ENCODE measurements around the gene CDK14.
A peak's percentile ranks its signal among the peaks of the same experiment; 100 is the strongest.

Gene CDK14

DNA sequence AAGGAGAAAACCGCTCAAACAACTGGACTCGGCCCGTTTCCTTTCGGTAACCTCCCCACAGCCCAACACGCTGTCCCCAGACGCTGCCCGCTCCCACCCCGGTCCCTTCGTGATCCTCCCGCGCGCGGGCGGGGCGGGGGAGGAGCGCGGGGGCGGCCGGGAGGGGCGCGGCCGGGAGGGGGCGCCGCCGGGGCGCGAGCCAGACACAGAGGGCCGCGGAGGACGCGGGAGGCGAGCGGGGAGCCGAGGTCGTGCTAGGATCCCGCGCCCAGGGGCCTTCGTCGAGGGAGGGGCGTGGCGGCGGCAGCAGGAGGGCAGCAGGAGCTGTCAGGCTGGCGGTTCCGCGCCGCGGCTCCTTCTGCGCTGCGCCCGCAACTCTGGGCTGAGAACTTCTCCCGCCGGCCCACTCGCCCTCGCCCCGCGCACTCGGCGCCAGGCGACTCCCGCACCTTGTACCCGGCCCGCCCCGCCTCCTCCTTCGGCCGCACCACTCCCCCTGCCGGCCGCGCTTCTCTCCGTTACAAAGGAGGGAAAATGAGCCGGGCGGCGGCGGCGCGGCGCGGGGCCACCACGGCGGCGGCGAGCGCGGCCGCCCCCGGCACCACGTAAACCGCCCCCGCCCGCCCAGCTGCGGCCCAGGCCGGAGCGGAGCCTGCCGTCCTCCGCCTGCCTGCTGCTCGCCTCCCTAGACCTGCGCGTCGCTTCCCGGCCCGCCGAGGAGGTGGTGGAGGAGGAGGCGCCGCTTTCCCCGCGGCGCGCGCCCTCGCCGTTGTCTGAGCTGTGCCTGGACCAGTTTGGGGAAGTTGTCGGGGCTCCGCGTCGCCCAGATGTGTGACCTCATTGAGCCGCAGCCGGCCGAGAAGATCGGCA is at the start of gene CDK14:
Gene CDK14, plus strand, starts transcription at position 521 of the 870 bp plus-strand sequence. Its CDS starts 307 bp downstream, at position 828.
- DNase-seq: peak; percentile 63 to 65

DNA sequence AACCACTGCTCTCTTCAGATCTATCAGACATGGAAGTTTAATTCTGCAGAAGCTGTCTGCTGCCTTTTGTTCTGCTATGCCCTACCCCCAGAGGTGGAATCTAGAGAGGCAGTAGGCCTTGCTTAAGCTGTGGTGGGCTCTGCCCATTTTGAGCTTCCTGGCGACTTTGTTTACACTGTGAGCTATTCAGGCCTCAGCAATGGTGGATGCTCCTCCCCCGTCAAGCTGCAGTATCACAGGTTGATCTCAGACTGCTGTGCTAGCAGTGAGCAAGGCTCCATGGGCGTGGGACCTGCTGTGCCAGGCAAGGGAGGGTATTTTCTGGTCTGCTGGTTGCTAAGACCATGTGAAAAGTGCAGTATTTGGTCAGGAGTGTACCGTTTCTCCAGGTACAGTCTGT is 45.1 kb upstream of the CDK14 start:
- no peak for DNase-seq

DNA sequence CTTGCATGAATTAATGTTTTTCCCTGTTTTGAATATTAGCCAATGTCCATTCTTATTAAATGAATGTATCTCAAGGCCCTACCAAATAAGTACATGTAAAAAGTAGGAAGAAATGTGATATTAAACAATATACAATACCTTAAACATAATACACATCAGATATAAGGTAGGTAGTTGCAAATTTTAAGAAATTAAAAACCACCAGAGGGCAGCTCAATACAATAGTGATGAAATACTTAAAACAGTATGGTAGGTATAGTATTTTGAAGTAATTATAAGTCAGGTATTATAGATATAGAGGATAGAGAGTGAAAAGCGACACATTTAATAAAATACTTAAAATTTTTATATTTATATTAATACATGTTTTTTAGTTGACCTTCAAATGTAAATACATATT is 43.6 kb upstream of the CDK14 start:
- DNase-seq: no peak

DNA sequence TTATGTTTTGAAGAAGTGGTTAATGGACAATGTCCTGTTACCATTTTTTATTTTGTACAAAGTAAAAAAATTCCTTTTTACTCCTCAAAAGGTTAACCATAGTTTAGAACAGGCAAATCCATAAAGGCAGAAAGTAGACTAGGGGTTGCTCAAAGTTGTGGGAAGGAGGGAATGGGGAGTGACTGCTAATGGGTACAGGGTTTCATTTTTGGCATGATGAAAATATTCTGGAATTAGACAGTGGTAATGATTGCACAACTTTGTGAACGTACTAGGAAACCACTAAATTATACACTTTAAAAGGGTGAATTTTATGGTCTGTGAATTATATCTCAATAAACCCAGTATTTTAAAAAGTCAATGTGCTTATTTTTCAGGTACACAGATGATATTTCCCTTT is 35.4 kb upstream of the CDK14 start:
- DNase-seq: no peak

DNA sequence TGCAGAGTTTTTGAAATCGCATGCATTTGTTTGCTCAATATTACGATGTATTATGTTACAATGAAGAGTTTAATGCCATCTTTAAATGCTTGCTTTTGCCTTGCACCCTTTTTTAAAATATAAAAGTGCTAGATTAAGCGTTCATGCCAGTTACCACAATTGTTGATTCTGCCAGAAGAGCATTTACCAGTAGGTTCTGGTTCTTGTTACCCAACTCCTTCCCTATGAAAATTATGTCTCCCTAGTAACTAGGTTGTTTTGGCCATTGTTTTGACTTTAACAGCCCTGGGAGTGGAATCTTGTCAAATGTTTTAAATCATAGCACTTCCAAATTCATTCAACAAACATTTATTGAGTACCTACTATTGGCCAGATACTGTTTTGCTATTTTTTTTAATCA is 32.8 kb upstream of the CDK14 start:
- DNase-seq: no peak

DNA sequence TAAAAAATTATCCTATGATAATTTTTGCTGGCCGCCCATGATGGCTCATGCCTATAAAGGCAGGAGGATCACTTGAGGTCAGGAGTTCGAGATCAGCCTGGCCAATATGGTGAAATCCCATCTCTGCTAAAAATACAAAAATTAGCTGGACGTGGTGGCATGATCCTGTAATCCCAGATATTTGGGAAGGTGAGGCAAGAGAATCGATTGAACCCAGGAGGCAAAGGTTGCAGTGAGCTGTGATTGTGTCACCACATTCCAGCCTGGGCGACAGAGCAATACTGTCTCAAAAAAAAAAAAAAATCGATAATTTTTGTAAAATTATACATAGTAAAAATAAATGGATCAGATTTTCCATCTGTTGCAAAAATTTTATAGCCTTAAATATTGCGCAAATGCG is 31.7 kb upstream of the CDK14 start:
- no peak for DNase-seq

DNA sequence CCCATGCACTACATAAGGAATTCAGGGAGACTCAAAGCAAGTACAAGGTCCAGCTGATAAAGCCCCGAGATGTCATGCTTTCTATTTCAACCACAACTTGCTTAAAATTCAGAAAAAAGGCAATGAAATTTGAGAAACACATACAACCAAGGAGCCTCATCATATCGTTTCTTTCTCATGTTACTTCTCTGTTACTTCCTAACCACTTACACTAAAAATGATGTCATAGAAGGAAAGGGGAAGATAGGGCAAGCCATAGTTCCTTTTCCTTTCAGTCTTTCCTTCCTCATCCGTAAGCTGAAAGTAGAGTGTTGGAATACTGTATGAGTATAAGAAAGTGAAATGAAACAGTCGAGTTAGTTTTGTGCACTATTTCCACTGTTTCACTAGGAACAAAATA is 27.9 kb upstream of the CDK14 start:
- DNase-seq: no peak

DNA sequence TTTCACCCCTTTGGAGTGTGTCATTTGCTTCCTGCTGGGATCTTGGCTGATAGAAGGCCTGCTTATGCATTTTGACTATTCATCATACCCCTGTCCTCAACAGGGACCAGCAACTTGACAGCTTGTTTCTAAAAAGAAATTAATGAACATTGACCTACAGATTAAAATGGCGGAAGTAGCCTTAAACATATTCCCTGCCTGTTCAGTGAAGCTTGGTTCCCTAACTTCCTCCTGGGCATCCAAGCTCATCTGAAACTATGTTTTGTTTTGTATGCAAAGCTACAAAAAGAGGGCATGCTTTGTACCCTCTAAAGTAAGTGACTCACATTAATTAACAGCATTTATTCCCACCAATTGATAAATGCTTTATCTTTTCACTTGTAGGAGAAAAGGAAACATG is 26.8 kb upstream of the CDK14 start:
- no peak for DNase-seq

DNA sequence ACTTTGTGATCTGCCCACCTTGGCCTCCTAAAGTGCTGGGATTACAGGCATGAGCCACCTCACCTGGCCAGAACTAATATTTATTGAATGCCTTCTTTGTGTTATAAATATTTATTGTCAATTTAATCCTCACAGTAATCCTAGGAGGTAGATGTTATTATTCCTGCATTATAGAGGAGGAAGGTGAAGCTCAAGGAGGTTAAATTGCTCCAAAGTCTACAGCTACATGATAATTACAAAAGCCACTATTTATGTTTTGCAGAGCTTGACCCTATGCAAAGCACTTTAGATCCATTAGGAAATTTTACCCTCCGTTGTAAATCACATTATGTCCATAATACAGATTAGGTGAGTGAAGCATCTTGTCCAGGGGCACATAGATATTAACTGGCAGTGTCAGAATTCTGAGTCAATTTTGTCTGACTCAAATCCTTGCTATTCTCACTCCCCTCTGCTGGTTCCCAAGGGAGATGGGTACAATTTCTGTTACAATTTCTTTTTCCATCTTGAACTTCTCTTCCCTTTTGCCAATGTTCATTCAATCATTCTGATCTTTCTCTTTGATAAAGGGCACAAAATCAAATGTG is 25.7 kb upstream of the CDK14 start:
- DNase-seq: no peak

DNA sequence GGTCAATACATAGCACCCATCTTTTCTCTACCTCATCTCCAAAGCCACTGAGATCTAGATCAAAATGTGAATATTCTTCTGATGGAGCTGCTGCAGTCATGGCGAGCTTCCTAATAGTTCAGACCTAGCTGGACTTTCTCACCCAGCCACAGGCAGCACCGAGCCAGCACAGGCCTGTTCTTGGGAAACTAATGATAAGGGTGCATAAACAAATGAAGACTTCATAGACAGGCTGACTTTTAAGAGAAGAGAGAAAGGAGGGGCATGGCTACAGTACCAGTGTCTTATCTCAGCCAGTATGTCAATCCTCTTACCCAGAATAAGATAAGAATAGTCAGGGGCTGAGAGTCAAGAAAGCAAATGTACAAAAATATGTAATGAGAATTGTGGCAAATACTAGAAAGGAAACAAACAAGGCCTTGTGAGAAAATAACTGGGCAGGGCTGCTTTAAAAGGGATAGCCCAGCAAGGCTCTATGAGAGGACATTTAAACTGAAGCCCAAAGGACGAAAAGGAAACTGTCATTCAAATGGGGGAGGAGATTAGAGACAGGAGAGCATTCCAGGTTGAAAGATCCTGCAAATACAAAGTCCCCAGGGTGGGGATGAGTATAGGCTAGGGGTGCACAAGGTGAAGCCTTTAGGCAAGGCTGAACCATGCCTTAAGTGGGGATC is 21.8 kb upstream of the CDK14 start:
- DNase-seq: no peak

DNA sequence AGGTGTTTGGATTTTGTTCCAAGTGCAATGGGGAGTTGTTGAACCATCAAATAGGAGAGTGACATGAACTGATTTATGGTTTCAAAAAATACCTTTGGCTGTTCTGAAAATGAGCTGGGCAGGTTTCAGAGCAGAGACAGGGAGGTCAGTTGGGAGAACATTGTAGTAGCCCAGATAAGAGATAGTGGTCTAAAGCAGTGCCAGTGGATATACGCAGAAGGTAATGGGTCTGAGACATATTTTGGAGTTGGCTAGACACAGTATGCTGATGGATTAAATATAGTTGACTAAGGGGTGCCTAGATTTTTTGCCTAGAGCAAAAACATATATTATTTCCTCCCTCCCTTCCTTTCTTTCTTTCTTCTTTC is 21.3 kb upstream of the CDK14 start:
- DNase-seq: no peak

DNA sequence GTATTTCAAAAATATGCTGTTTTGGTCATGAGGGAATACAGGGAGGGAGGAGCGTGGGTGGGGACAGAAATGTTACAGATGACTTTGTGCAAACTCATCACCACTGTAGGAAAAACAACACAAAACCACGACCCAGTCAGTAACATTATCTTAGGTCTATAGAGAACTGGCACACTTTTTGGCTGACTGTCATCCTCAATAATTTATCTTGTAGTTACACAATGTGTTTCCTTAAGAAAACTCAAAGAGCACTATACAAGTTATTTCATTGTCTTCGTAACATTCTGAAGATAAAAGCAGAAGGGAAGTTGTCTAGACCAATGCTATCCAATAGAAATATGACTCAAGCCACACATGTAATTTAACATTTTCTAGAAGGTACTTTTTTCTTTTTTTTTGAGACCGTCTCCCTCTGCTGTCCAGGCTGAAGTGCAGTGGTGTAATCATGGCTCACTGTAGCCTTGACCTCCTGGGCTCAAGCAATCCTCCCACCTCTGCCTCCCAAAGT is 16.9 kb upstream of the CDK14 start:
- no peak for DNase-seq

DNA sequence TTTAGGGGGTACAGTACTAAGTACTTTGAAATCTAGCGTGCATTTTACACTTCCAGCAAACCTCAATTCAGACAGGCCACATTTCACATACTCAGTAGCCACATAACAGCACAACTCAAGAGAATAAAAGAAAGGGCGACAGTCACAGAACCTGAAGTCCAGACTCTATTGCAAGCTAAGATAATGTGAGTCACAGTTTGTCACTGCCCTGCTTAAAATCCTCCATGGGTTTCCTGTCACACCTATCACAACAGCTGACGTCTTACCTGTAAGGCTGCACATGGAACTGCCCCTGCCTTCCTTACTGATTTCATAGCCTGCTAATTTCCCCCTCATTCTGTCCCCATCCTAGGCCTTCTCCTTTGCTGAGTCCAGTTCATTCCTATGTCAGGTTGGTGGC is 16.1 kb upstream of the CDK14 start:
- no peak for DNase-seq

DNA sequence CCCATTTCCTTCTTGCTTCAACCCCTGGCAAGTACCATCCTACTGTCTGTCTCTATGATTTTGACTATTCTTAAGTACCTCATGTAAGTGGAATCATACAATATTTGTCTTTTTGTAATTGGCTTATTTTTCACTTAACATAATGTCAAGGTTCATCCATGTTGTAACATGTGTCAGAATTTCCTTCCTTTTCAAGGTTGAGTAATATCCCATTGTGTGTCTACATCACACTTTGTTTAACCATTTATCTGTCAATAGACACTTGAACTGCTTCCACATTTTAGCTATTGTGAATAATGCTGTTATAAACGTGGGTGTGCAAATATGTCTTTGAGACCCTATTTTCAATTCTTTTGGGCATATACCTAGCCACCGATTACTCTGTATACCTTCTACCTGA is 14.0 kb upstream of the CDK14 start:
- DNase-seq: no peak

DNA sequence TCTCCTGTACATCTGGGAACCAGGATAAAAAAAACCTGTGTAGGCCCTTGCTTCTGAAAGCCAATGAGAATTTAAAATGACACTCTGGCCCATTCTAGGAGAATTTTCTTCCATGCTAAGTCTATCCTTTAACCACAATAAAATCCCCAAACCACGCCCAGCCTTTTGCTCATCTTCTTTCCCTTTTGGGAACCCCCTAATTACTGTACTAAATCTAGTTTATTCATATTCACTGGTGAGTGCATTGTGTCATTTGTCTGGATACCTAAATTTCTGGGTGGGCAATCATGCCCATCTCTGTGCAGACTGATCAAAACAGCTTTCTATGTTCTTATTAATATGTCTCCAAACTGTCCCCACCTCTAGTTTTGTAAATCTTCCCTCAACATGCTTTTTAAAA is 11.7 kb upstream of the CDK14 start:
- DNase-seq: no peak

DNA sequence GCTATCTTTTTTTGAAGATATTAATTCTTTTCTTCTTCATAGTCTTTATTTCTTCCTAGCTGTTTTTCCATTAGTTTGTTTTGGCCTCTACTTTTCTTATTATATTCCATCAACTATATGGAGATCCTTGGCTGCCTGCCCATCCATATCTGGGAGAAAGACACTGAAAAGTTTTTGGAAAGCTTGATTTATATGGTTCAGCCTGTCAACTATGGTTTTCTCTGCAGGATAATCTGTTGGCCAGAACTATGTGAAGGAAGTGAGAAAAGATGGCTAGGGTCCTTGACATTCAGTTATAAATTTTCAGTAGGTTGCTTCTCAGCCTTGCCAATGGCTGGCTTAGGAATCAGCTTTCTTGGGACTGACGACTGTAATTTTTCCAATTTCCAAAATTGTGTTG is 10.0 kb upstream of the CDK14 start:
- no peak for DNase-seq

DNA sequence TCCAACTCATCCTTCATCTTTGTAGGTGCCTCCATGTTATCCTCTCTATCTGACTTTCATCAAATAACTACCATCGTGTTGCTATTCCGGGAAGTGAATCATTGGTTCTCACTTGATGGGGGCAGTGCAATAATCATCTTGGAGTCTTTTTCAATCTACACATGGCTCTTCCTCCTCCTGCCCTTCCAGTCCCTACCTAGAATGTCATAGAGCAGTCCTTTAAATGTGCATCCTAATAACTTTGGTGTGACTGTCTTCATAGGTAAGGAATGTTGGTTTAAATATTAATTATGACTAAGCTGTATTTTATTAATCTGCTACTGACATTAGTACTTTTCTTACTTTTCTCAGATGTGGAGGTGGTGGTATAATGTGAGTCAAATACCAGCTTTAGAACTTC is 8.4 kb upstream of the CDK14 start:
- no peak for DNase-seq

DNA sequence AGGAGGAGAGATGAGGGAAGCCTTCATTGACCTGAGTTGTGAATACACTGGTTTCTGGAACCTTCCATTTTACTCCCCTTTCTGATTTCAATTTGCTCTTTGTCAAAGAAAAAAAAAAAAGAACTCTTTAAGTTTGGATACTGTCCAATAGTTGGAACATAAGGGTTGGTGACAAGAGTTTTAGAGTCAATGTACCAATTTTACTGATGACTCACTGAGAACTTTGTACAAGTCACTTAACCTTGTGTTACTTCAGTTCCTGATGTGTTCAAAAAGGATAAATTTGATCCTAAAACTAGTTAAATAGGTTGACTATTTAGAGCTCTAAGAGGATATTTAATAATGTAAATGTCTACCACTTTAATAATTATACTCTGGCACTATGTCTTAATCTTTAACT is 4.1 kb upstream of the CDK14 start:
- no peak for DNase-seq

DNA sequence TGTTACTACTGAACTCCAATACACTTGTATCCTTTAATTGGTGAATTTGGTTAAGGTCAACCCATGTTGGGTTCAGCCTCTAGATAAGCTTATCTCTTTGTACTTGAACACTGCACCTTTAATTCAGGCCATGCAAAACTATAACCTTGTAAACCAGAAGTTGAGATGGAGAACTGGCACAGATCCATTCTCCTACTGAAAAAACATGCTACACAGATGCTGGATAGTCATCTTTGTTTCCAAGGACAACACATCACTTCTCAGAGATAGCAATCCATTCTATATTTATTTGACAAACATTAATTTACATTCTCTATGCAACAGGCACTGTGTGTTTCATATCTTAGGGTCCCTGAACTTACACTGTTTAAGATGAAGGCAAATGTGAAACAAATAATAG is 2.9 kb upstream of the CDK14 start:
- DNase-seq: no peak

DNA sequence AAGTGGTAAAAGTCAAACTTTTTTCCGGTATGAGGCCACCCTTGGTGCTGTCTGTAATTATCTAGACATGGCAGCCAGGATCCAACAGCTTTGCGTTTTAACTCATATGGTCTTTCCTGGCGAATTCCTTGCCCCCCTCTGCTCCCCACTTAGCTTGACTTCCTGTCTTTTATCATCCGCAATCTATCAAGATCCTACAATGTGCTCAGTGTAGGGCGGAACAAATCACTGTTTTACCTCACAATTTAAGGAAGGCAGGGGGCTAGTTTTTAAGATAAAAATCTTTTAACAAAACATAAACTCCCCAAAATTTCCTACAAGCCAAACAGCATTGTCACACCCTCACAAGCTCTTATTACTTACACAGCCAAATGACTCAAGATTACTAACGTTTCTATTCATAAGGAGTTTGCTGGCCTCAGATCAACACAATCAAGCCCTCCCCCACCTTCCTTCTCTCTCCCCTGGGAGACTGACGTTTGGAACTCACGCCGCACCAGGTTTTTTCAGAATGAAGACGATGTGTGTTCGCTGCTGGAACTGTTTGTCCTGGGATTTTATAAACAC is 1.3 kb upstream of the CDK14 start:
- no peak for DNase-seq

DNA sequence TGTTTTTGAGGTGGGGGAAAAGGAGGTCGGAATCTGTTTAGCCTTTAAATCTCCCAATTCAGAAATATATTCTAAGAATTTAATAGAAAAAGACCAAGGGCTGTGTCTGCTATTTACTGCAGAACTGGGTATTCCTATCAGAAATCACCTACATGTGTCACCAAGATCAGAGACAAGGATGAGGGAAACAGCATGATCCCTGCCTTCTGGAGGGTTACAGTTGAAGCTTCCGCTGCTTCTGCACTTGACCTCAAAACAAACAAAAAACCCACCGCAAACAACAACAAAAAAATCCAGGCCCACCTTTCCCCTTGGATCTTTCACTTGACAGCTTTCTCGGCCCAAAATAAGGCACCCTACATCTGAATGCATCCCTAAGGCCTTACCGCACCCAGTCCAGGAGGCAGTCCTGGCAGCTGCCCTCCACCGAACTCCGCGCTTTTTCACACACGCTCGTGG is 750 bp upstream of the CDK14 start:
- no peak for DNase-seq

DNA sequence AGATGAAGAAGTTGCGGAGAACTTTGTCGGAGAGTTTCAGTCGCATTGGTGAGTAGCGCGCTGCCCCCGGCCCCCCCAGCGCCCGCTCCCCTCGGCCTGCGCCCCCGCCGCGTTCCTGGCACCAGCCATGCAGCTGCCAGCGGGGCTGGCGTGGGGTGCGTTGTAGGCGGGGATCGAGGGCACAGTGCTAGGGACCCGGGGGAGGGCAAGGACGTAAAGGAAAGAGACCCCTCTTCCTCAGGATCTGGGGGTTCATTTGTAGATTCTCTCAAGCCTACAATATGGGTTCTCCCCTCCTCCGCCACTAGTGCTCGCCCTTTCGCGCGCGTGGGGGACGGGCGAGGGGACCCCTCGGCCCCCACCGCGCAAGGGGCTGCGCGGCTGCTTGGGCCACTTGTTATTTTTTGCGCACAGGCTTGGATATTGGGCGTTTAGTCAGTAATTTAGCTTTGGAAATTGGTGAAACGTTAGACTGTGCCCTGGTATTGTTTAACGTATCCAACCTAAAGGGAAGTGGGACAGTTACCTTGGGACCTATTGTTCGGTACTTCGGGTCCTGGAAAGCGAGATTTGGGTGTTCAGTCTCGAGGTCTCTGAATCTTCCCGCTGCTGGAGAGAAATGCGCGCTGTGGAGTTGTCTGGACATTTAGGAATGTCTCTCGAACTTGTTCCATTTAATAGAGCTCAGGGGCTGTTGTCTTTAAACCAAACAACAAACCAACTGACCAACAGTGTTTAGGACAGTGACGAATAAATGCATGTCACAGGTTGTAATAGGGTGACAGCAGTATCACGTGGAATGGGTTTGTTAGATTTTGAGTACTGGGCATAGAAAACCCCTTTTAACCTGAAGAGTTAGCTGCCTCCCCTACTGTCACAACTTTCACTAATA is 796 bp downstream of the CDK14 start:
- peak in 1 of 2 experiments; percentile 17 for DNase-seq

Data from activated T-cell treated with anti-CD3 and anti-CD28 coated beads, Interleukin-2, amount 50 U/mL, for 48 hours (primary cell).